Fibroblast of villous mesenchyme (primary cell): Measurements from ENCODE around the gene SCP2D1. TPM values are rescaled to one million over a fixed set of nuclear protein-coding genes. Genes with fewer than 3 reads are reported as not detected.

ENCODE experiments used
- DNase-seq: peaks from one replicate; pipeline ENCODE4 v3.0.0-alpha.2; 2010; ENCODE audit warnings: low read depth
- H3K4me3 ChIP-seq: 2 replicates; pipeline ENCODE4 v1.5.1; 2011; ENCODE audit warnings: low read depth, mild to moderate bottlenecking, low read length
- total RNA-seq: library from RNA; depleted of rRNA; stranded (reverse); fragments of >200 nt; gene quantifications from 2 replicates; pipeline ENCODE4 v1.2.3, GENCODE V29; 2012
- TF ChIP-seq, protein P1 (sequence below): IDR thresholded peaks from 2 replicates; pipeline ENCODE4 v1.5.1; 2012; ENCODE audit warnings: low read depth, mild to moderate bottlenecking, low read length; ENCODE audit not compliant: insufficient read depth

Gene SCP2D1
- total RNA-seq, 1 donor = not detected

DNA sequence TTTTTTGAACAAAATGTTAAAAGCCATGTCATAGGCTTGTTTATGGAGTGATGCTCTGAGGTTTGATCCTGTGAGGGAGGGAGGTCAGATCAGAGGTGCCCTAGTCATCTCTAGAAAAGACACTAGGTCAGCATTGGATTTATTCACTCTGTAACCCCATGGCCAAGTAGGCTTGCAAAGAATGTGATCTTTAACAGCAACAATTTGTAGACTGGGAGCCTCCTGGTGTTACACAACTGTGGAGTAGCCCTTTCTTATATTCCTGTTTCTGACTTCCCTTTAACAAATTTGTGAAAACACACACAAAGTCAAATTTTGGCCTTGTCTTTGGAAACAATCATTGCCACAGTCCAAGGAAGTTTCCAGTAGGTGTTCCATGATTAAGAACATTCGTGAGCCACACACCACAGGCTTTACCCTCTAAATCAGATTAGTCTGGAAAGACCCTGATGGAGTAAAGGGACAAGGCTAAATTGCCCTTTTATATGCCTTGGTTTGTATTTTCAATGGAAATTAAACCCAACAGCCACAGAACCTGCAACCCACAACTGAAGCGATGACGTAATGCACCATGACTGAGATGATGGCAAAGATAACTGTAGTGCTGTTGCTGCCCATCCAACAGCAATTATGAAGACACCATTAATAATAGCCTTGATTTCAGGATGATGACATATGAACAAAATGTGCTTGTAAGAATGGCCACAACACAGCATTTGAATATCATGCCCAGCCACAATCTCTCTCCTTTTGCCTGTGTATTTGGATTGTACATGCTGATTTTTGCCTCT lies 22.1 kb downstream of the SCP2D1 start:
- peak; percentile 6 for DNase-seq
- TF ChIP-seq, protein P1, sequence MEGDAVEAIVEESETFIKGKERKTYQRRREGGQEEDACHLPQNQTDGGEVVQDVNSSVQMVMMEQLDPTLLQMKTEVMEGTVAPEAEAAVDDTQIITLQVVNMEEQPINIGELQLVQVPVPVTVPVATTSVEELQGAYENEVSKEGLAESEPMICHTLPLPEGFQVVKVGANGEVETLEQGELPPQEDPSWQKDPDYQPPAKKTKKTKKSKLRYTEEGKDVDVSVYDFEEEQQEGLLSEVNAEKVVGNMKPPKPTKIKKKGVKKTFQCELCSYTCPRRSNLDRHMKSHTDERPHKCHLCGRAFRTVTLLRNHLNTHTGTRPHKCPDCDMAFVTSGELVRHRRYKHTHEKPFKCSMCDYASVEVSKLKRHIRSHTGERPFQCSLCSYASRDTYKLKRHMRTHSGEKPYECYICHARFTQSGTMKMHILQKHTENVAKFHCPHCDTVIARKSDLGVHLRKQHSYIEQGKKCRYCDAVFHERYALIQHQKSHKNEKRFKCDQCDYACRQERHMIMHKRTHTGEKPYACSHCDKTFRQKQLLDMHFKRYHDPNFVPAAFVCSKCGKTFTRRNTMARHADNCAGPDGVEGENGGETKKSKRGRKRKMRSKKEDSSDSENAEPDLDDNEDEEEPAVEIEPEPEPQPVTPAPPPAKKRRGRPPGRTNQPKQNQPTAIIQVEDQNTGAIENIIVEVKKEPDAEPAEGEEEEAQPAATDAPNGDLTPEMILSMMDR = no peak
- H3K4me3 ChIP-seq = no peak overlapping the region

DNA sequence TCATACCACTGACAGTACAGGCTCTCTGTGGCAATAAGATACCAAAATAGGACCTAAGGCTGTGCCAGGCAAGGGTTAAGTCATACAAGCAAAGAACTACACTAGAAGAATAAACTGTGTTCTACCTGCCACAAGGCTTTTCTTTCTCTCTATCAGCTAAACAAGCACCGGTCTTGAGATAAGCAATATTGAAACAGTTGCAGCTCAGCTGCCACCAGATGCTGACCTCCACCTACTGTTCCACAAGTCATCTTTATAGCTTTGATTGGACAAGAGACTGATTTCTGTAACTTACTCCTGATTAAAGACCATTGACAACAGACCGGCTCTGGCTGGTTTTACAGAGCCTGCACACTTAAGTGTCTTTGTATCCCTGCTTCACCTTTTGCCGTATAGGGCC lies 24.1 kb downstream of the SCP2D1 start:
- TF ChIP-seq, protein P1 = no peak
- no peak for DNase-seq
- no peak overlapping the region for H3K4me3 ChIP-seq

DNA sequence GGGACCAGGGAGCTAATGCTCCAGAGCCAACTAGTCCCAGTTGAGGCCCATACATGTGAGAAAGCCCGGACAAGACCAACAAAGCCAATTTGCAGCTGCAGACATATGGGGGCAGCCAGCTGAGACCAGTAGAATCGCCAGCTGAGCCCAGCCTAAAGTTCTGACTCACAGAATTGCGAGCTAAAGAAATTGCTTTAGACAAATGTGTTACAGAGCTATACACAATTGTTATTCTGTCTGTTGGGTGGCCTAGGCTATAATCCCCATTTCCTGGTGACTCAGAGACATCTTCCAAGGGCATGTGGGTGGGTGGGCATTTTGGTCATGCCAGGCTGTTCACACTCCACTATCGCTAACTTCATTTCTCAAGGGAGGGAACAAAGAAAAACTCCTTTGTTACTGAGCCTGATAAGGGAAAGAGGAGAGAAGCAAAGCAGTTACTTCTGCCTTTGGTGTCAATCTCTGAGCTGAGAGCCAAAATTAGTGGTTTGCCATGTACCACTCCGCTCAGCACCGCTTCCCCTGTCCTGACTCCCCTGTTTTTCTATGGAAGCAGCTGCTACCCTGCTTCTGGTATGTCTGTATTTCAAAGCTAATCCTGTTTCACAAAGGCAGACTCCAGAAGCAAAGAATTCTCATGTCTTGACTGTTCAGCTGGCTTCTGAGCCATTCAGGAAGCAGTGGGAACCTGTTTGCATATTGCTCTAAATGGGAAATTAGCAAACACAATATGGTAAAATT lies 26.1 kb downstream of the SCP2D1 start:
- TF ChIP-seq, protein P1 = no peak
- DNase-seq = no peak
- H3K4me3 ChIP-seq = no peak overlapping the region

DNA sequence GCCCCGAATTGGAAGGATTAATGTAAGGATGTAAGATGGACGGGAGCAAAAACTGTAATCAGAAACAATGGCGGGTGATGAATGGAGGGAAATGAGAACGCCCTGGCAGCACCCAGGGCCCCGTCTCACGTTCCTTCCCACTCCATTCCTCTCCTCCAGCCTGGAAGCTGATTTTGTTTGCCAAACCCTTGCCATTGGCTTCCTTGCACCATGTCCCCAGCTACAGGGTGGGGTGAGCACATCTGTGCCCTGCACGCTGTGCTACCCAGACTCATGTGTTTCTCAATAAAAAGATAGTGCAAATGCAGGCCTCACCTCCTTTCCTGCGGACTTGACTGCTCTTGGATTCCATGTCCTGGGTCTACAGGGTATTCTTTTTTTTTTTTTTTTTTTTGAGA lies 26.7 kb downstream of the SCP2D1 start:
- no peak for DNase-seq
- H3K4me3 ChIP-seq = no peak overlapping the region
- TF ChIP-seq, protein P1 = no peak

DNA sequence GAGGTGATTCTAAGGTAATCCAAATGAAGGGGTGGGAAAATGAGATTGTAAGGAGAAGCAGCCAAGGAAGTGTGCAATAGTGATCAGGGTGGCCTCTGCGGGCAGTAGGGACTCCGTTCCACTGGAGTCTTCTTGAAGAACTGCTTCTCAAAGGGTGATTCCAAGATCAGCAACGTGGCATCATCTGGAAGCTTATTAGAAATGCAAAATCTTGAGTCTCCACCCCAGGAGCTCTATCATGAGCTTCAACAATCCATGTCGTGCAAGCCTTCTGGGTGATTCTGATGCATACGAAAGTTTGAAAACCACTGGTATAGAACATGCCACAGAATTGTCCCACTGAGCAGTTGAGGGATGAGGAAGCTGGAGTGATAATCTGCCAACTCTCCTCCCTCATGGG lies 31.4 kb downstream of the SCP2D1 start:
- DNase-seq = no peak
- H3K4me3 ChIP-seq = no peak overlapping the region
- TF ChIP-seq, protein P1 = no peak

DNA sequence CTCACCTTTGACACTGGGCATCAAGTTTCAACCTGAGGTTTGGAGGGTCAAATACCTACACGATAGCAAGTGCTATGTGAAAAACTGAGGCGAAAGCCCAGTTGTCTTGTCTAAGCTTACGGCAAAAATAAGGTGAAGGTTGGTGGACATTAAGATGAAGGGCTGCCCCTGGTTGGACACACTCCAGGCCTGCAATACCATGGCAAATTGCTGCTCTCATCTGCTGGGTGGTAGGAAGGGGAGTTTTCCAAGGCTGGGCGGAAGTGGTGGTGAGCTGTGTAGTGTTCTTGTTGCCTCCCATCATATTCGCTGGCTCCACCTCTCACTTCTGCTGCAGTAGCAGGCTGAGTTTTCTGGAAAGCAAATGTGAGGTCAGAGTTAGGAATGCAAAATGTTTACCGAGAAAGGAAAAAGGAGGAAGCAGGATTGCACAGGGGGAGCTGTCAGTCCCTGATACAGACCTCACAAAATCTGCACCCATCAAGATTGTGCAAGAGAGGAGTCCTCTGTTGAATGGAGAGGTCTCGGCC lies 33.7 kb downstream of the SCP2D1 start:
- TF ChIP-seq, protein P1 = no peak
- H3K4me3 ChIP-seq = no peak overlapping the region
- DNase-seq = no peak
